Esophagus (tissue), 2 donors: Measurements from ENCODE around the gene NKX6-2. TPM values are rescaled to one million over a fixed set of nuclear protein-coding genes. Genes with fewer than 3 reads are reported as not detected.
A peak's percentile ranks its signal among the peaks of the same experiment; 100 is the strongest.

ENCODE experiments used
- H3K27ac ChIP-seq, 2 donors: one replicate each; pipeline ENCODE4 v1.5.1; 2013; ENCODE audit warnings: low read depth in 2 of 2, mild to moderate bottlenecking in 2 of 2, inconsistent platforms in 1 of 2, low read length in 1 of 2, moderate library complexity in 1 of 2
- H3K27me3 ChIP-seq, 2 donors: one replicate each; pipeline ENCODE4 v1.6.1; 2013; ENCODE audit warnings: low read length in 2 of 2, control low read depth in 1 of 2, mild to moderate bottlenecking in 1 of 2; ENCODE audit not compliant: insufficient read depth in 2 of 2, control insufficient read depth in 1 of 2
- H3K36me3 ChIP-seq, 2 donors: one replicate each; pipeline ENCODE4 v1.6.1; 2013; ENCODE audit warnings: low read length in 1 of 2; ENCODE audit not compliant: control insufficient read depth in 2 of 2, insufficient read depth in 2 of 2
- H3K4me1 ChIP-seq, 2 donors: one replicate each; pipeline ENCODE4 v1.6.1; 2013; ENCODE audit warnings: low read length in 1 of 2; ENCODE audit not compliant: control insufficient read depth in 2 of 2, insufficient read depth in 2 of 2
- H3K4me3 ChIP-seq, 2 donors: one replicate each; pipeline ENCODE4 v1.5.1; 2013; ENCODE audit warnings: low read length in 2 of 2, mild to moderate bottlenecking in 2 of 2, low read depth in 1 of 2, moderate library complexity in 1 of 2
- H3K9me3 ChIP-seq, 2 donors: one replicate each; pipeline ENCODE4 v1.6.1; 2013; ENCODE audit warnings: mild to moderate bottlenecking in 2 of 2, low read depth in 1 of 2, low read length in 1 of 2, moderate library complexity in 1 of 2; ENCODE audit not compliant: control insufficient read depth in 2 of 2, insufficient read depth in 1 of 2
- WGBS, 2 donors: extraction: QIAGEN DNeasy Blood & Tissue Kit; methylation state at CpG; one replicate each; pipeline ENCODE4 v1.1.7; 2013; 5-methylcytosine and 5-hydroxymethylcytosine counted together
- polyA plus RNA-seq, 2 donors: library from polyadenylated mRNA; stranded (reverse); fragments of 200-250 nt; gene quantifications; one replicate each; pipeline ENCODE4 v1.2.3, GENCODE V29; 2013
- donor health status: healthy with polysubstance abuse.
- donor health status: Bipolar disorder and iron deficiency.

NKX6-2 gene
- polyA plus RNA-seq, 2 donors = 0.15 to 1.5 TPM

DNA sequence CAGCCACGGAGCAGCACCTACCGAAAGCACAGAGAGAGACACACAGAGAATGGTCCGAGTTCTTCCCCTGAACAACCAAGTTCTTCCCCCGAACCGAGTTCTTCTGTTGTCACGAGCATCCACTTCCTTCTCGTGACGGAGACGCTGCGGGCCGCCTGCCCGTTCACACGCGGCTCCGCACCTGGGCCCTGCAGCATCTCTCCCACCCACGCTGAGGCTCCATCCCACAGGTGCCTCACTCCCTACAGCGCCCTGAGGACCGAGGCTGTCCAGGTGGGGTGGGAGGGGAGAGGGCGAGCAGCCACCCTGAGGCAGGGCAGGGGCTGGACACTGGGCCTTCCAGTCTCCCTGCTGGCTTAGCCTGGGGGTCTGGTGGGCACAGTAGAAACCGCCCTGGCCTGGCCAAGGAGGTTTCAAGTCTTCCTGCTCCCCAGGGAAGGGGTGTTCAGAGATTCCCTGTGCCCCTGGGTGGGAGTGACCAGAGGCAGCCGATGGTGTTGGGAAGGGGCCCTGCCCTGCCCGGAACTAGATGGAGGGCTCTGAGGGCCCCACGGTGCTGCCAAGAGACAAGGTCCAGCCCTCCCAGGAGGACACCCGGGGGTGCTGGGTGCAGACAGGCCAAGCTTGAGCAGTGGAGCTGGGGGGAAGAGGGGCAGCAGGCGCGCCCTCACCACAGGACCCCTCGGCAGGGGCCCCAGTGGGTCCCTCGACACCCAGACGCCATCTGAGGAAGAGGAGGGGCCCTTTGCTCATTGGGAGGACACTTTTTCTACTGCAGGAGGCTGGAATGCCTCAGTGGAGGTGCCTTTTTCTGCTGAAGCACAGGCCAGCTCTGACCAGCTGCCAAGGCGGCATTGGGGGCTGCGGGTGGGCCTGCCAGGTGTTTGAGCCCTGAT, 5.2 kb upstream of the NKX6-2 start:
- no peaks in the 10 kb centered on the region for H3K9me3 ChIP-seq
- H3K4me1 ChIP-seq = peaks cover 0 to 8% of the 10 kb centered on the region in 2 donors
- 51 to 53% methylated on average over 29 to 31 of the region's 31 CpGs for WGBS, 2 donors
- no peaks in the 10 kb centered on the region for H3K36me3 ChIP-seq
- H3K27me3 ChIP-seq = peaks cover 4 to 12% of the 10 kb centered on the region in 2 donors
- H3K4me3 ChIP-seq = no peak overlapping the region
- no peak overlapping the region for H3K27ac ChIP-seq

DNA sequence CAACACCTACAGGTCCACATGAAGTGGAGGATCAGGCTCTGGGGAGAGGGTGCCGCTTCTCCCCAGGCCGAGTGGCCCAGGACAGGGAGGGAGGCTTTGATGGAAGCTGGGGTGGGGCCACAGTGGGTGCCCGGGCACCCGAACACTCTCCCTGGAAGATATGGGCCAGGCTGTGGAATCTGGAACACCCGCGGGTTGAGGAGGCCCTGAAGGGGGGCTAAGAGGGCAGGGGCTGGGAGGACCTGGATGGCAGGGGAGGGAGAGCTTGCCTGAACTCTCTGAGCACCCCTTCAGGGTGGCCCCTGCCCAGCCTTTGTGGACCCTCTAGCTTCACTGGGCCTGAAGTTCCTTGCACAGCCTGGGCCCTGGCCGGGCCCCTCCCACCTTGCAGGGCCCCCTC, 4.5 kb upstream of the NKX6-2 start:
- no peaks in the 10 kb centered on the region for H3K9me3 ChIP-seq
- H3K27me3 ChIP-seq = peaks cover 4 to 17% of the 10 kb centered on the region in 2 donors
- WGBS, 2 donors = 41 to 49% methylated on average over 7 of the region's 7 CpGs
- H3K27ac ChIP-seq = no peak overlapping the region
- H3K4me1 ChIP-seq = peaks cover 2 to 8% of the 10 kb centered on the region in 2 donors
- H3K36me3 ChIP-seq = no peaks in the 10 kb centered on the region
- H3K4me3 ChIP-seq = no peak overlapping the region

DNA sequence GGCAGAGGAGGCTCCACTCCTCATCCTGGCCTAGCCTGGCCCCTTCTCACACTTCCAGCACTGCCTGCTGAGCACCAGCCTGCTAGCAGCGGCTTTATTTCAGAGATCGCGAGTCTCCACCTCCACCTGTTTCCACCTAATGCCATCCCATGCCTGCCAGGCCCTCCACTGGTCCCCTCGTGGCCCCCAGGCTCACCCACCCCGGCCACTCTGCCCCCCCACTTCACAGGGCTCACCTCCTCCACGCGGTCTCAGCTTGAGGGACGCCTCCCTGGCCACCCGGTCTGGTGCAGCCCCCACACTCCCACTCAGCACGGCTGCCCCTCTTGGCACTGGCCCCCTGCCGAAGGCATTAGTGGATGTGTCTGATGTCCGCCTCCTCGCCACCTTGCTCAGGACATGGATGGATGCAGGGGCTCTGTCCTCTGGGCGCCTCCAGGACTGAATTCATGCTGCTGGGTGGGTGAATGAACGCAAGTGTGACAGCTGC, 3.8 kb upstream of the NKX6-2 start:
- 66% methylated on average over 11 to 15 of the region's 15 CpGs for WGBS, 2 donors
- H3K4me3 ChIP-seq = no peak overlapping the region
- H3K9me3 ChIP-seq = peaks cover 0 to 3% of the 10 kb centered on the region in 2 donors
- H3K27ac ChIP-seq = no peak overlapping the region
- H3K4me1 ChIP-seq = peaks cover 2 to 8% of the 10 kb centered on the region in 2 donors
- no peaks in the 10 kb centered on the region for H3K36me3 ChIP-seq
- peaks cover 4 to 25% of the 10 kb centered on the region in 2 donors for H3K27me3 ChIP-seq

DNA sequence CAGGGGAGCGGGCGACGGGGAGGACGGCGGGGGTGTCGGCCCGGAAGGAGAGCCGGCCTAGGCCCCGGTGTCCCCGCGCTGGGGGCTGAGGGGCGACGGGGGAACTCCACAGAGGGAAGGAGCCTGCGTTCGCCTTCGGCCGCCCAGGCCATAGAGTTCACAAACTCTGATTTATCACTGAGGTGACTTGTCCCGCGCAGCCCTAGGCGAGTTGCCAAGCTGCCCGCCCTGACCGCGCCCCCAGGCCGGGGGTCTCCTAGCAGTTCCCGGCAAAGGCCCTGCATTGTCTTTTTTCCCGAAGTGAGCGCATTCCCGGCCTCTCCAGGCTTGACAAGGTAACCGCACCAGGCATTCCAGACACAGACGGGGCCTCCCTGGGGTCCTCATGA, 2.9 kb upstream of the NKX6-2 start:
- Histone ChIP-seq H3K27me3 (peaks cover 4 to 33% of the 10 kb centered on the region in 2 donors), H3K4me1 (peaks cover 2 to 8% of the 10 kb centered on the region in 2 donors), H3K36me3 (no peaks in the 10 kb centered on the region), H3K4me3 (no peak overlapping the region), H3K27ac (no peak overlapping the region), H3K9me3 (peaks cover 0 to 3% of the 10 kb centered on the region in 2 donors)
- 7 to 9% methylated on average over 29 to 30 of the region's 30 CpGs for WGBS, 2 donors

DNA sequence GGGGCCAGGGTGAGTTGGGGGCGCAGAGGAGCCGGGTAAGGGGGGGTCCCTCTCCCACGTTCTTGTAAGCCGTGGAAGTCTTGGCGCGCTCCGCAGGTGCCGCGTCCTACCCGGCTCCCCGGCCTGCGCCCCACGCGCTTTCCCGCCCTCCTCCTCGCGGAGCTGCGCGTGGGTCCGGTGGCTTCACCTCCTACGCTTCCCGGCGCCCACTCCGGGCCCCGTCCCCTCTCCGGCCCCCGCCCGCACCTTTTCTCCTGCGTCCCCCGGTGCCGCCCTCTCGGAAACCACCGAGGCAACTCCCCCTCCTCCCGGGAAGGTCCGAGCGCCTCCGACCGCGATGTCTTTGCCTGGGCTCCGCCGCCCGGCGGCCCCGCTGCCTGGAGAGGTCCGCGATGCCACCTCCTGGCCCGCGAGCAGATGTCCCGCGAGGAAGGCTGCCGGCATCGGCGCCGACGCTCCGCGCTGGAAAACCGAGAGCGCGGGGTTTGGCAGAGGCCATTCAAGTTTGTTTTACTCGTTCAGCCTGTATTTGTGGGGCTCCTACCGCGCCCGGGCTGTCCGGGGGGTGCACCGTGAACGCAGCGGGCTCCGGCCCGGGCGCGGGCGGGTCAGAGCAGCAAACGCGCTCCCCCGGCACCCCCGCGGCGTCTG, 2.4 kb upstream of the NKX6-2 start:
- H3K27me3 ChIP-seq = peaks cover 6 to 36% of the 10 kb centered on the region in 2 donors

DNA sequence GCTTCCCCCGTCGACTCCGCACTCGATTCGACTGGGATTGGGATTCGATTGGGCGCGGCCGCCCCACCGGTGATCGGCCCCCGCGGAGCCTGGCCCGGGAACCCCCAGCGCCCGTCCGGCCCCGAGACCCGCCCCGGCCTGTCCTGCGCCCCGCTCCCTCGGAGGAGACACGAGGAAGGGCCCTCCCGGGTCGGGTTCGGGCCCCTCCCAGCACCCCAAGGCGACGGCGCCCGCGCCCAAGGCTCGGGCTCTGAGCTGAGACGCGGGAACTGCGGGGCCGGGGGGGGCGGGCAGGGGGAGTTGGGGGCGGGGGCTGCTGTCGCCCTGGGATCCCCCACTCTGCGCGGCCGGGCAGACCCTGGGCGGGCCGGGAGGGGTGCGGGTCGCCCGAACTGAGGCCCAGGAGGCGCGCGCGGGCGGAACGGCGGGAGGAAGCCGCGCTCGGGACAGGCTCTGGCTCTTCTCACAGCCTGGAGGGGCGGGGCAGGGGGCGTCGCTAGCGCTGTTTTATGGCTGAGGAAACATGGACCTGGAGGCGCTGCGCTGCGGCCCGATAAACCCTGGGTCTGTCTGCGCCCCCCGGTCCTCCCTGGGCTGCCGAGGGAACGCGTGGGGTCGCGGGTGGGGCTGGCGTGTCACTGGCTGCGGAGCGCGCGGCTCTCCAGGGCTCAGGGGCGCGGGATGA, 1.7 kb upstream of the NKX6-2 start:
- H3K36me3 ChIP-seq = no peaks in the 10 kb centered on the region
- no peak overlapping the region for H3K27ac ChIP-seq
- H3K27me3 ChIP-seq = peaks cover 9 to 36% of the 10 kb centered on the region in 2 donors
- H3K9me3 ChIP-seq = peaks cover 0 to 3% of the 10 kb centered on the region in 2 donors
- 3% methylated on average over 66 to 80 of the region's 80 CpGs for WGBS, 2 donors
- H3K4me3 ChIP-seq = peak overlapping the region; percentile 25 to 26
- H3K4me1 ChIP-seq = peaks cover 2 to 8% of the 10 kb centered on the region in 2 donors

More for the DNA sequence above, 2.4 kb upstream of the NKX6-2 start:
- Histone ChIP-seq H3K4me1 (peaks cover 2 to 8% of the 10 kb centered on the region in 2 donors), H3K4me3 (no peak overlapping the region), H3K9me3 (peaks cover 0 to 3% of the 10 kb centered on the region in 2 donors), H3K36me3 (no peaks in the 10 kb centered on the region), H3K27ac (no peak overlapping the region)
- 2 to 4% methylated on average over 64 to 78 of the region's 79 CpGs for WGBS, 2 donors

DNA sequence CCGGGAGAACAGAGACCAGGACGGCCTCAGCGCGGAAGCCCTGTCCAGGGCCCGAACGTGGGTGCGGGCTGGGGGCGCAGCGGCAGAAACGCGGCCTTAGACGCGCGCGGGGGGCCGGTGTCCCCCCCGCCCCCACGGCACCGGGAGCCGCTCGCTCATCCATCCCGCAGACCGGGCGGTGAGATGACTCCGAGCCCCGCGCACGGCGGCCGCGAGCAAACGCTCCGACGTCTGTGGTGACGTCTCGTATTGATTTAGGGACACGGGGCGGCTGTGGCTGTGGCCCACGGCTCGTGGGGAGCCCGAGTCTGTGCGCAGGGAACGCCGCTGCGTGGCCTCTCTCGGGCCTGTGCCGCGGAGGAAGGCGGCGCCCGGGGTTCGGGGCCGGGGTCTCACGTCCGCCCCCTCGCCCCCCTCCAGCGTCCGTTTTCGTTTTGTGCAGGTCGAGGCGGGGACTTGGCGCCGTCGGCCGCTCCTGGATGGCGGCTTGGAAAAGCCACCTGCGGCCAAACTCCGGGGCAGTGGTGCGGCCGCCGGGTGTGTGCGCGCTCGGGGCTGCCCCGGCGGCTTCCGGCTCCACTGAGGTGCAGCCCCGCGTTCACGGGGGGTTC, 1.0 kb upstream of the NKX6-2 start:
- Histone ChIP-seq H3K9me3 (peaks cover 0 to 3% of the 10 kb centered on the region in 2 donors), H3K27me3 (peaks cover 9 to 36% of the 10 kb centered on the region in 2 donors), H3K27ac (no peak overlapping the region), H3K36me3 (peaks cover 0 to under 1% of the 10 kb centered on the region in 2 donors), H3K4me1 (peaks cover 2 to 8% of the 10 kb centered on the region in 2 donors), H3K4me3 (peak overlapping the region; percentile 25 to 26)
- 3 to 4% methylated on average over 62 to 80 of the region's 80 CpGs for WGBS, 2 donors

DNA sequence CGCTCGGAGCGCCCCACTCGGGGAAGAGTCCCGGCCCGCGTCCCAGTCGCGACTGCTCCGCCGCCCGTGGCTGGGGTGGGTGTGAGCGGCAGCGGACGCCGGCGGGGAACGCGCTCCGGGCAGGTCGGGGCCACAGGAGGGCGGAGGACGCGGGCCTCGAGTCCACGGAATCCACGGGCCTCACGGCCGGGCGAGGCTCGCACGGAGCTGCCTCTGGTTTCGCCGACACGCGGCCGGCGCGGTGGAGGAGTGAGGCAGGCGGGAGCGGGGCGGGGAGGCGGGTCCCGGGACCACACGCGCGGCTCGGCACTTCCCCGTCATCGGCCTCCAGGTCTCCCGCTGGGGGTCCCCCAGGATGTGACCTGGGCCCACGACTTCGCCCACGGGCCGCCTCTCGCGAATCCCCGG, 533 bp upstream of the NKX6-2 start:
- Histone ChIP-seq H3K4me3 (peak overlapping the region; percentile 25 to 39), H3K36me3 (peaks cover 0 to 6% of the 10 kb centered on the region in 2 donors), H3K9me3 (peaks cover 0 to 3% of the 10 kb centered on the region in 2 donors), H3K27ac (no peak overlapping the region), H3K27me3 (peaks cover 9 to 36% of the 10 kb centered on the region in 2 donors), H3K4me1 (peaks cover 2 to 8% of the 10 kb centered on the region in 2 donors)
- 3 to 6% methylated on average over 38 to 58 of the region's 58 CpGs for WGBS, 2 donors
